Stimulated activated naive CD8-positive, alpha-beta T cell treated with anti-CD3 and anti-CD28 coated beads, Interleukin-15, amount 100 ng/mL, for 72 hours (primary cell): ENCODE results near the gene CASP10.
A peak's percentile ranks its signal among the peaks of the same experiment; 100 is the strongest.
"Not testable (repeated sequence)": the region's sequence is repeated elsewhere in the genome, so short reads cannot be mapped to it uniquely, and the experiment has no call there.

Experiments
- ATAC-seq: fragments of 150-1000 bp; cut with Tn5 transposase; 2 replicates; pipeline ENCODE4 v1.10.0; 2021; ENCODE audit warnings: mild to moderate bottlenecking, moderate library complexity
- DNase-seq, 2 donors: peaks; one replicate each; pipeline ENCODE4 v3.0.0; 2021 to 2022
- H3K27ac Mint-ChIP-seq, 2 donors: one replicate each; pipeline ENCODE4 v1.8.0; 2022; ENCODE audit warnings: mild to moderate bottlenecking in 2 of 2, mixed read lengths in 2 of 2, moderate library complexity in 2 of 2
- H3K27me3 Mint-ChIP-seq: one replicate; pipeline ENCODE4 v1.8.0; 2022; ENCODE audit warnings: mixed read lengths
- H3K4me1 Mint-ChIP-seq: one replicate; pipeline ENCODE4 v1.8.0; 2022; ENCODE audit warnings: mild to moderate bottlenecking, mixed read lengths
- H3K4me3 Mint-ChIP-seq, 2 donors: one replicate each; pipeline ENCODE4 v1.8.0; 2022; ENCODE audit warnings: mild to moderate bottlenecking in 2 of 2, mixed read lengths in 2 of 2, moderate library complexity in 1 of 2
- H3K9me3 Mint-ChIP-seq, 2 donors: one replicate each; pipeline ENCODE4 v1.8.0; 2022; ENCODE audit warnings: mixed read lengths in 2 of 2

The CASP10 gene

GRCh38 chr2:201182650-201183364 lies at the start of gene CASP10:
CASP10 (plus strand) TSS chr2:201183141; CDS start chr2:201185778, 2,637 bp downstream.
- peak; percentile 66 for ATAC-seq
- Mint-ChIP-seq H3K9me3 (no peaks in the 10 kb centered on the region), H3K27me3 (no peaks in the 10 kb centered on the region), H3K27ac (peak within 1 kb of the TSS; percentile 95 to 97), H3K4me3 (peak within 1 kb of the TSS; percentile 89), H3K4me1 (peaks cover 51% of the 10 kb centered on the region)
- DNase-seq: peak in 1 of 2 donors; percentile 33

- no peak for DNase-seq
- no peaks in the 10 kb centered on the region for H3K9me3 Mint-ChIP-seq
- peak overlapping the region; percentile 46 to 78 for H3K4me3 Mint-ChIP-seq
- H3K27me3 Mint-ChIP-seq: no peaks in the 10 kb centered on the region
- ATAC-seq: no peak
- peaks cover 70% of the 10 kb centered on the region for H3K4me1 Mint-ChIP-seq
- peak overlapping the region; percentile 71 to 94 for H3K27ac Mint-ChIP-seq
Observed at GRCh38 chr2:201135386-201135785, 47.6 kb upstream of the CASP10 start.

GRCh38 chr2:201136889-201137321 lies 46.0 kb upstream of the CASP10 start:
- peaks cover 69% of the 10 kb centered on the region for H3K4me1 Mint-ChIP-seq
- H3K27me3 Mint-ChIP-seq: no peaks in the 10 kb centered on the region
- ATAC-seq (no peak), DNase-seq (peak in 1 of 2 donors; percentile 12)
- H3K9me3 Mint-ChIP-seq: no peaks in the 10 kb centered on the region
- H3K27ac Mint-ChIP-seq: peak overlapping the region; percentile 42 to 80
- H3K4me3 Mint-ChIP-seq: peak overlapping the region in 1 of 2 donors; percentile 55

- peaks cover 61% of the 10 kb centered on the region for H3K4me1 Mint-ChIP-seq
- no peak overlapping the region for H3K4me3 Mint-ChIP-seq
- peak in 1 of 2 donors; percentile 9 for DNase-seq
- ATAC-seq: no peak
- no peaks in the 10 kb centered on the region for H3K27me3 Mint-ChIP-seq
- H3K9me3 Mint-ChIP-seq: no peaks in the 10 kb centered on the region
- no peak overlapping the region for H3K27ac Mint-ChIP-seq
Observed at GRCh38 chr2:201137505-201138400, 45.2 kb upstream of the CASP10 start.

- Mint-ChIP-seq H3K27me3 (no peaks in the 10 kb centered on the region), H3K4me1 (peaks cover 53% of the 10 kb centered on the region), H3K9me3 (no peaks in the 10 kb centered on the region), H3K4me3 (no peak overlapping the region), H3K27ac (no peak overlapping the region)
- no peak for ATAC-seq
- no peak for DNase-seq
Observed at GRCh38 chr2:201138401-201138970, 44.5 kb upstream of the CASP10 start.

- ATAC-seq, DNase-seq, H3K27me3 Mint-ChIP-seq, H3K9me3 Mint-ChIP-seq, H3K27ac Mint-ChIP-seq: not testable (repeated sequence)
- H3K4me1 Mint-ChIP-seq: peaks cover 47% of the 10 kb centered on the region
- peak overlapping the region in 1 of 2 donors; percentile 33 for H3K4me3 Mint-ChIP-seq
Observed at GRCh38 chr2:201138986-201139781, 43.8 kb upstream of the CASP10 start.

- no peak for ATAC-seq
- H3K4me3 Mint-ChIP-seq: no peak overlapping the region
- H3K27me3 Mint-ChIP-seq: no peaks in the 10 kb centered on the region
- H3K9me3 Mint-ChIP-seq: no peaks in the 10 kb centered on the region
- no peak for DNase-seq
- peaks cover 45% of the 10 kb centered on the region for H3K4me1 Mint-ChIP-seq
- peak overlapping the region in 1 of 2 donors; percentile 19 for H3K27ac Mint-ChIP-seq
Observed at GRCh38 chr2:201139836-201140604, 42.9 kb upstream of the CASP10 start.

- Mint-ChIP-seq H3K4me1 (peaks cover 16% of the 10 kb centered on the region), H3K27ac (no peak overlapping the region), H3K27me3 (no peaks in the 10 kb centered on the region), H3K9me3 (no peaks in the 10 kb centered on the region), H3K4me3 (no peak overlapping the region)
- no peak for ATAC-seq
- no peak for DNase-seq
Observed at GRCh38 chr2:201144101-201145051, 38.6 kb upstream of the CASP10 start.

- Mint-ChIP-seq H3K4me1 (peaks cover 40% of the 10 kb centered on the region), H3K27me3 (no peaks in the 10 kb centered on the region), H3K4me3 (no peak overlapping the region), H3K27ac (peak overlapping the region; percentile 2 to 42), H3K9me3 (no peaks in the 10 kb centered on the region)
- no peak for DNase-seq
- ATAC-seq: no peak
Observed at GRCh38 chr2:201148434-201148990, 34.4 kb upstream of the CASP10 start.

- Mint-ChIP-seq H3K9me3 (no peaks in the 10 kb centered on the region), H3K27me3 (no peaks in the 10 kb centered on the region), H3K4me3 (peak overlapping the region; percentile 25 to 46), H3K4me1 (peaks cover 41% of the 10 kb centered on the region), H3K27ac (peak overlapping the region; percentile 2 to 42)
- no peak for DNase-seq
- ATAC-seq: no peak
Observed at GRCh38 chr2:201149064-201149820, 33.7 kb upstream of the CASP10 start.

- H3K9me3 Mint-ChIP-seq, DNase-seq, H3K27me3 Mint-ChIP-seq, ATAC-seq: not testable (repeated sequence)
- Mint-ChIP-seq H3K4me3 (peak overlapping the region; percentile 25 to 46), H3K27ac (peak overlapping the region in 1 of 2 donors; percentile 35), H3K4me1 (peaks cover 46% of the 10 kb centered on the region)
Observed at GRCh38 chr2:201149821-201150165, 33.1 kb upstream of the CASP10 start.

- ATAC-seq: no peak
- Mint-ChIP-seq H3K4me1 (peaks cover 51% of the 10 kb centered on the region), H3K27me3 (no peaks in the 10 kb centered on the region), H3K27ac (peak overlapping the region; percentile 27 to 35), H3K4me3 (peak overlapping the region in 1 of 2 donors; percentile 23), H3K9me3 (no peaks in the 10 kb centered on the region)
- DNase-seq: no peak
Observed at GRCh38 chr2:201150454-201151020, 32.4 kb upstream of the CASP10 start.
